Measurements from ENCODE around the gene NLGN4Y.
"Not testable (repeated sequence)": the region's sequence is repeated elsewhere in the genome, so short reads cannot be mapped to it uniquely, and the experiment has no call there.

The NLGN4Y gene

GRCh38 chrY:14860448-14860847, 336.1 kb downstream of the NLGN4Y start:
- DNase-seq, result no peak

- DNase-seq, result not testable (repeated sequence)
These were observed 336.7 kb downstream of the NLGN4Y start for GRCh38 chrY:14861033-14861432.

- no peak for DNase-seq
These were observed 347.6 kb downstream of the NLGN4Y start for GRCh38 chrY:14871971-14872370.
